GM19395 (cell line): ENCODE measurements around the gene SLC25A24.
"Not testable (repeated sequence)": the region's sequence is repeated elsewhere in the genome, so short reads cannot be mapped to it uniquely, and the experiment has no call there.

Source experiments
- ATAC-seq: cut with Tn5 transposase; IDR thresholded peaks from one replicate; pipeline ENCODE4 v1.9.1; 2021; ENCODE audit warnings: mild to moderate bottlenecking, moderate library complexity; ENCODE audit not compliant: unreplicated experiment

Gene SLC25A24

GRCh38 chr1:108199781-108200686 lies at the start of gene SLC25A24:
TSS of gene SLC25A24 (minus strand) at chr1:108200343. CDS start at chr1:108200138, 205 bp downstream.
- ATAC-seq: peak; percentile 69

GRCh38 chr1:108243976-108244375 lies 43.8 kb upstream of the SLC25A24 start, which contains the start of gene NBPF4:
TSS of gene NBPF4 (minus strand) at chr1:108244076. CDS start at chr1:108243761, 315 bp downstream.
- not testable (repeated sequence) for ATAC-seq

- ATAC-seq: not testable (repeated sequence)
These were observed 39.3 kb upstream of the SLC25A24 start for GRCh38 chr1:108239426-108239825.

GRCh38 chr1:108235308-108235707 lies 35.2 kb upstream of the SLC25A24 start:
- not testable (repeated sequence) for ATAC-seq

GRCh38 chr1:108232183-108232582 lies 32.0 kb upstream of the SLC25A24 start:
- ATAC-seq: not testable (repeated sequence)

GRCh38 chr1:108229976-108230375 lies 29.8 kb upstream of the SLC25A24 start:
- not testable (repeated sequence) for ATAC-seq

- ATAC-seq: not testable (repeated sequence)
These were observed 27.6 kb upstream of the SLC25A24 start for GRCh38 chr1:108227772-108228171.

GRCh38 chr1:108226855-108227254 lies 26.7 kb upstream of the SLC25A24 start:
- not testable (repeated sequence) for ATAC-seq

- not testable (repeated sequence) for ATAC-seq
These were observed 23.1 kb upstream of the SLC25A24 start for GRCh38 chr1:108223226-108223625.

GRCh38 chr1:108217515-108218174 lies 17.5 kb upstream of the SLC25A24 start:
- ATAC-seq: not testable (repeated sequence)

GRCh38 chr1:108217007-108217406 lies 16.9 kb upstream of the SLC25A24 start:
- not testable (repeated sequence) for ATAC-seq

- not testable (repeated sequence) for ATAC-seq
These were observed 16.1 kb upstream of the SLC25A24 start for GRCh38 chr1:108216028-108216890.

GRCh38 chr1:108214641-108215465 lies 14.7 kb upstream of the SLC25A24 start:
- ATAC-seq: not testable (repeated sequence)

GRCh38 chr1:108211014-108211413 lies 10.9 kb upstream of the SLC25A24 start:
- ATAC-seq: no peak

GRCh38 chr1:108209456-108210108 lies 9.4 kb upstream of the SLC25A24 start:
- ATAC-seq: no peak

- ATAC-seq: no peak
These were observed 8.7 kb upstream of the SLC25A24 start for GRCh38 chr1:108208724-108209446.

- ATAC-seq: not testable (repeated sequence)
These were observed 3.4 kb upstream of the SLC25A24 start for GRCh38 chr1:108203582-108203981.

- ATAC-seq: no peak
These were observed 1.5 kb upstream of the SLC25A24 start for GRCh38 chr1:108201687-108202086.

GRCh38 chr1:108200687-108201051 lies 526 bp upstream of the SLC25A24 start:
- no peak for ATAC-seq
